Stimulated activated CD4-positive, alpha-beta T cell treated with anti-CD3 and anti-CD28 coated beads, TNF-alpha, amount 100 ng/mL, for 24 hours (primary cell): ENCODE data around the gene NIPAL3.
"Not testable (repeated sequence)": the region's sequence is repeated elsewhere in the genome, so short reads cannot be mapped to it uniquely, and the experiment has no call there.

ENCODE experiments used
- DNase-seq, 3 experiments: peaks; one replicate each; pipeline ENCODE4 v3.0.0-alpha.2; 2020; ENCODE audit warnings: low read depth in 3 of 3

NIPAL3 gene

DNA sequence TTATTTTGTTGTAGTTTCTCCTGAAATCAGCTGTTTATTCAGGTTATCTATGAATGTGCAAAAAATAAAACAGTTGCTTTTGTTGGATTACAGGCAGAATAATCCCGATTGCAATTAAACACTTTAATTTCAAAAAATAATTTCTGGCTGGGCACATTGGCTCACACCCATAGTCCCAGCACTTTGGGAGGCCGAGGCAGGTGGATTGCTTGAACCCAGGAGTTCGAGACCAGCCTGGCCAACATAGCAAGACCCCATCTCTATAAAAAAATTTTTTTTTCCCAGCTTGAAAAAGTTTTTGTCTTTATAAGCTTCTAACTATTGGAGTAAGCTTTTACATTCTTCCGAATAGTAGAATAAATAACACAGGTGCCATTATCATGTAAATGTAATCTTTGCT lies 102.3 kb downstream of the NIPAL3 start:
- no peak for DNase-seq

DNA sequence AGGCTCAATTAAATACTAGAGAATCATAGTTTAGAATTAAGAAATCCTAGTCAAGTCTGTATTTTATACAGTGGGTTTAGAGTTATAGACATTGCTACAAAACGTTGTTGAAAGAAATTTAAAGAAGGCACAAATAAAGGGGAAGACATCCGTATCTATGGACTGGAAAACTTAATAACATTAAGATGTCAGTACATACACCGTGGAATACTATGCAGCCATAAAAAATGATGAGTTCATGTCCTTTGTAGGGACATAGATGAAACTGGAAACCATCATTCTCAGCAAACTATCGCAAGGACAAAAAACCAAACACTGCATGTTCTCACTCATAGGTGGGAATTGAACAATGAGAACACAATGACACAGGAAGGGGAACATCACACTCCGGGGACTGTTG lies 104.7 kb downstream of the NIPAL3 start:
- not testable (repeated sequence) for DNase-seq
